Measurements from ENCODE around the gene GPR161.
A peak's percentile ranks its signal among the peaks of the same experiment; 100 is the strongest.

Gene GPR161

GRCh38 chr1:168092566-168093355 lies 44.0 kb downstream of the GPR161 start:
- Mint-ChIP-seq H3K27me3 (no peaks in the 10 kb centered on the region), H3K27ac (no peak overlapping the region), H3K9me3 (no peaks in the 10 kb centered on the region), H3K36me3 (ENCODE audit: low read depth) (no peaks in the 10 kb centered on the region), H3K4me3 (no peak overlapping the region), H3K4me1 (ENCODE audit: low read depth) (no peaks in the 10 kb centered on the region)
- intact Hi-C loops (cut with micrococcal nuclease) = no loop called here

- intact Hi-C loops (cut with micrococcal nuclease) = no loop called here
- H3K4me3 Mint-ChIP-seq = no peak overlapping the region
- no peaks in the 10 kb centered on the region for H3K36me3 Mint-ChIP-seq (ENCODE audit: low read depth)
- no peaks in the 10 kb centered on the region for H3K4me1 Mint-ChIP-seq (ENCODE audit: low read depth)
- no peaks in the 10 kb centered on the region for H3K9me3 Mint-ChIP-seq
- no peak overlapping the region for H3K27ac Mint-ChIP-seq
- no peaks in the 10 kb centered on the region for H3K27me3 Mint-ChIP-seq
Measured at GRCh38 chr1:168091720-168092550, 44.8 kb downstream of the GPR161 start.

- intact Hi-C loops (cut with micrococcal nuclease) = no loop called here
- Mint-ChIP-seq H3K27ac (no peak overlapping the region), H3K9me3 (no peaks in the 10 kb centered on the region), H3K4me1 (ENCODE audit: low read depth) (no peaks in the 10 kb centered on the region), H3K27me3 (no peaks in the 10 kb centered on the region), H3K36me3 (ENCODE audit: low read depth) (no peaks in the 10 kb centered on the region), H3K4me3 (no peak overlapping the region)
Measured at GRCh38 chr1:168091063-168091462, 45.7 kb downstream of the GPR161 start.

GRCh38 chr1:168090395-168090794 lies 46.3 kb downstream of the GPR161 start:
- no peaks in the 10 kb centered on the region for H3K4me1 Mint-ChIP-seq (ENCODE audit: low read depth)
- H3K36me3 Mint-ChIP-seq (ENCODE audit: low read depth) = no peaks in the 10 kb centered on the region
- H3K4me3 Mint-ChIP-seq = no peak overlapping the region
- H3K27me3 Mint-ChIP-seq = no peaks in the 10 kb centered on the region
- intact Hi-C loops (cut with micrococcal nuclease) = no loop called here
- no peaks in the 10 kb centered on the region for H3K9me3 Mint-ChIP-seq
- H3K27ac Mint-ChIP-seq = no peak overlapping the region

GRCh38 chr1:168089979-168090337 lies 46.8 kb downstream of the GPR161 start:
- Mint-ChIP-seq H3K27ac (no peak overlapping the region), H3K4me3 (no peak overlapping the region), H3K36me3 (ENCODE audit: low read depth) (no peaks in the 10 kb centered on the region), H3K27me3 (no peaks in the 10 kb centered on the region), H3K4me1 (ENCODE audit: low read depth) (peaks cover 2% of the 10 kb centered on the region), H3K9me3 (no peaks in the 10 kb centered on the region)
- intact Hi-C loops (cut with micrococcal nuclease) = no loop called here

- Mint-ChIP-seq H3K27me3 (no peaks in the 10 kb centered on the region), H3K4me3 (no peak overlapping the region), H3K36me3 (ENCODE audit: low read depth) (no peaks in the 10 kb centered on the region), H3K4me1 (ENCODE audit: low read depth) (peaks cover 6% of the 10 kb centered on the region), H3K9me3 (no peaks in the 10 kb centered on the region), H3K27ac (no peak overlapping the region)
- intact Hi-C loops (cut with micrococcal nuclease) = no loop called here
Measured at GRCh38 chr1:168089326-168089978, 47.3 kb downstream of the GPR161 start.

- no peak overlapping the region for H3K4me3 Mint-ChIP-seq
- H3K9me3 Mint-ChIP-seq = no peaks in the 10 kb centered on the region
- H3K27me3 Mint-ChIP-seq = no peaks in the 10 kb centered on the region
- intact Hi-C loops (cut with micrococcal nuclease) = no loop called here
- no peaks in the 10 kb centered on the region for H3K36me3 Mint-ChIP-seq (ENCODE audit: low read depth)
- H3K4me1 Mint-ChIP-seq (ENCODE audit: low read depth) = peaks cover 6% of the 10 kb centered on the region
- H3K27ac Mint-ChIP-seq = no peak overlapping the region
Measured at GRCh38 chr1:168088511-168089325, 48.0 kb downstream of the GPR161 start.

- Mint-ChIP-seq H3K27ac (no peak overlapping the region), H3K36me3 (ENCODE audit: low read depth) (no peaks in the 10 kb centered on the region), H3K9me3 (no peaks in the 10 kb centered on the region), H3K4me1 (ENCODE audit: low read depth) (peaks cover 6% of the 10 kb centered on the region), H3K4me3 (no peak overlapping the region), H3K27me3 (no peaks in the 10 kb centered on the region)
- intact Hi-C loops (cut with micrococcal nuclease) = no loop called here
Measured at GRCh38 chr1:168087696-168088095, 49.0 kb downstream of the GPR161 start.

GRCh38 chr1:168086438-168086837 lies 50.3 kb downstream of the GPR161 start:
- intact Hi-C loops (cut with micrococcal nuclease) = no loop called here
- no peaks in the 10 kb centered on the region for H3K36me3 Mint-ChIP-seq (ENCODE audit: low read depth)
- H3K27me3 Mint-ChIP-seq = no peaks in the 10 kb centered on the region
- H3K4me1 Mint-ChIP-seq (ENCODE audit: low read depth) = peaks cover 18% of the 10 kb centered on the region
- no peaks in the 10 kb centered on the region for H3K9me3 Mint-ChIP-seq
- H3K4me3 Mint-ChIP-seq = no peak overlapping the region
- H3K27ac Mint-ChIP-seq = no peak overlapping the region

GRCh38 chr1:168085401-168085872 lies 51.3 kb downstream of the GPR161 start:
- Mint-ChIP-seq H3K9me3 (no peaks in the 10 kb centered on the region), H3K27me3 (no peaks in the 10 kb centered on the region), H3K36me3 (ENCODE audit: low read depth) (no peaks in the 10 kb centered on the region), H3K27ac (no peak overlapping the region), H3K4me3 (no peak overlapping the region), H3K4me1 (ENCODE audit: low read depth) (peaks cover 26% of the 10 kb centered on the region)
- intact Hi-C loops (cut with micrococcal nuclease) = no loop called here

- intact Hi-C loops (cut with micrococcal nuclease) = loop anchor here (5.0 kb wide), 2 partner anchors 53 to 143 kb away; partner anchors contain the start of genes GPR161 and SFT2D2
- Mint-ChIP-seq H3K9me3 (no peaks in the 10 kb centered on the region), H3K4me3 (peak overlapping the region; percentile 6), H3K4me1 (ENCODE audit: low read depth) (peaks cover 29% of the 10 kb centered on the region), H3K27me3 (no peaks in the 10 kb centered on the region), H3K36me3 (ENCODE audit: low read depth) (no peaks in the 10 kb centered on the region), H3K27ac (no peak overlapping the region)
Measured at GRCh38 chr1:168084396-168085231, 52.1 kb downstream of the GPR161 start.

- H3K9me3 Mint-ChIP-seq = no peaks in the 10 kb centered on the region
- H3K4me1 Mint-ChIP-seq (ENCODE audit: low read depth) = peaks cover 29% of the 10 kb centered on the region
- H3K27me3 Mint-ChIP-seq = no peaks in the 10 kb centered on the region
- no peak overlapping the region for H3K4me3 Mint-ChIP-seq
- H3K27ac Mint-ChIP-seq = no peak overlapping the region
- intact Hi-C loops (cut with micrococcal nuclease) = loop anchor here (5.0 kb wide), 2 partner anchors 54 to 144 kb away; partner anchors contain the start of genes GPR161 and SFT2D2
- H3K36me3 Mint-ChIP-seq (ENCODE audit: low read depth) = peaks cover 6% of the 10 kb centered on the region
Measured at GRCh38 chr1:168083456-168084325, 53.0 kb downstream of the GPR161 start.
